Activated naive CD4-positive, alpha-beta T cell treated with anti-CD3 and anti-CD28 coated beads for 36 hours (primary cell): ENCODE results near the gene PIK3CG. TPM values are rescaled to one million over a fixed set of nuclear protein-coding genes. Genes with fewer than 3 reads are reported as not detected.
"Not testable (repeated sequence)": the region's sequence is repeated elsewhere in the genome, so short reads cannot be mapped to it uniquely, and the experiment has no call there.

ENCODE experiments used
- CTCF ChIA-PET: fragments of 350-600 bp; sonication (Branson Sonifier 250); formaldehyde crosslinking; loops from one replicate; lab custom pipeline; 2021; ENCODE audit warnings: antibody characterized with exemption; lab: Charles Lee
- DNase-seq: peaks from one replicate; pipeline ENCODE4 v3.0.0-alpha.2; 2020
- H3K27ac Mint-ChIP-seq: one replicate; pipeline ENCODE4 v1.8.0; 2021; ENCODE audit warnings: mild to moderate bottlenecking, mixed read lengths
- H3K27me3 Mint-ChIP-seq: one replicate; pipeline ENCODE4 v1.8.0; 2021; ENCODE audit warnings: low read depth, mixed read lengths
- H3K36me3 Mint-ChIP-seq: one replicate; pipeline ENCODE4 v1.8.0; 2021; ENCODE audit warnings: low read depth, mixed read lengths
- H3K4me1 Mint-ChIP-seq: one replicate; pipeline ENCODE4 v1.8.0; 2021; ENCODE audit warnings: low read depth, mixed read lengths
- H3K4me3 Mint-ChIP-seq: one replicate; pipeline ENCODE4 v1.8.0; 2021; ENCODE audit warnings: mild to moderate bottlenecking, moderate library complexity, mixed read lengths
- H3K9me3 Mint-ChIP-seq: one replicate; pipeline ENCODE4 v1.8.0; 2021; ENCODE audit warnings: mixed read lengths
- intact Hi-C: fragments of 100-400 bp; cut with micrococcal nuclease; formaldehyde crosslinking; loops from one replicate; pipeline ENCODE4 v1.15.1; 2023
- total RNA-seq, 2 experiments: library from RNA; stranded (reverse); gene quantifications; one replicate each; pipeline ENCODE4 v1.2.3, GENCODE V29; 2021

The PIK3CG gene
- 1 to 10 TPM; 3.6 to 3.8 TPM for total RNA-seq

GRCh38 chr7:106865130-106866041 lies at the start of gene PIK3CG:
TSS of gene PIK3CG (plus strand) at chr7:106865282. CDS start at chr7:106867562, 2,280 bp downstream.
- no peaks in the 10 kb centered on the region for H3K9me3 Mint-ChIP-seq
- no peaks in the 10 kb centered on the region for H3K27me3 Mint-ChIP-seq
- CTCF ChIA-PET, result interaction anchor here (0.8 kb wide), 1 partner anchor 25 kb away, joined by 3 read pairs; no protein-coding TSS in a partner anchor
- H3K36me3 Mint-ChIP-seq, result peaks cover 16% of the 10 kb centered on the region
- intact Hi-C loops, result loop anchor here (1.0 to 10.0 kb wide), 19 partner anchors 9 to 1921 kb away; partner anchors contain the start of genes CBLL1, CCDC71L, NAMPT and PRKAR2B
- DNase-seq, result no peak
- H3K4me1 Mint-ChIP-seq, result peaks cover 77% of the 10 kb centered on the region
- peak within 1 kb of the TSS; percentile 65 for H3K27ac Mint-ChIP-seq
- peak within 1 kb of the TSS; percentile 79 for H3K4me3 Mint-ChIP-seq

- Mint-ChIP-seq H3K27me3 (no peaks in the 10 kb centered on the region), H3K4me1 (no peaks in the 10 kb centered on the region), H3K9me3 (no peaks in the 10 kb centered on the region), H3K27ac (no peak overlapping the region), H3K4me3 (no peak overlapping the region), H3K36me3 (no peaks in the 10 kb centered on the region)
- CTCF ChIA-PET, result no interaction called here
- DNase-seq, result no peak
- intact Hi-C loops, result no loop called here
Measured at GRCh38 chr7:106817098-106817497, 48.0 kb upstream of the PIK3CG start.

GRCh38 chr7:106818736-106819135 lies 46.3 kb upstream of the PIK3CG start:
- H3K36me3 Mint-ChIP-seq, result no peaks in the 10 kb centered on the region
- intact Hi-C loops, result no loop called here
- no peak for DNase-seq
- H3K4me3 Mint-ChIP-seq, result no peak overlapping the region
- H3K4me1 Mint-ChIP-seq, result no peaks in the 10 kb centered on the region
- no peaks in the 10 kb centered on the region for H3K9me3 Mint-ChIP-seq
- H3K27me3 Mint-ChIP-seq, result no peaks in the 10 kb centered on the region
- H3K27ac Mint-ChIP-seq, result no peak overlapping the region
- CTCF ChIA-PET, result no interaction called here

GRCh38 chr7:106819546-106819945 lies 45.5 kb upstream of the PIK3CG start:
- no peaks in the 10 kb centered on the region for H3K9me3 Mint-ChIP-seq
- intact Hi-C loops, result no loop called here
- no peaks in the 10 kb centered on the region for H3K27me3 Mint-ChIP-seq
- no peaks in the 10 kb centered on the region for H3K4me1 Mint-ChIP-seq
- H3K36me3 Mint-ChIP-seq, result no peaks in the 10 kb centered on the region
- H3K27ac Mint-ChIP-seq, result no peak overlapping the region
- no peak for DNase-seq
- CTCF ChIA-PET, result no interaction called here
- no peak overlapping the region for H3K4me3 Mint-ChIP-seq

- Mint-ChIP-seq H3K4me1 (no peaks in the 10 kb centered on the region), H3K27me3 (no peaks in the 10 kb centered on the region), H3K9me3 (no peaks in the 10 kb centered on the region), H3K36me3 (no peaks in the 10 kb centered on the region), H3K4me3 (no peak overlapping the region), H3K27ac (no peak overlapping the region)
- intact Hi-C loops, result no loop called here
- no peak for DNase-seq
- CTCF ChIA-PET, result interaction anchor here (1.1 to 1.3 kb wide), 2 partner anchors 9 to 903 kb away, joined by 3 to 4 read pairs; no protein-coding TSS in a partner anchor
Measured at GRCh38 chr7:106820321-106821217, 44.5 kb upstream of the PIK3CG start.

GRCh38 chr7:106823631-106824030 lies 41.5 kb upstream of the PIK3CG start:
- Mint-ChIP-seq H3K27me3 (no peaks in the 10 kb centered on the region), H3K27ac (no peak overlapping the region), H3K9me3 (no peaks in the 10 kb centered on the region), H3K36me3 (no peaks in the 10 kb centered on the region), H3K4me1 (no peaks in the 10 kb centered on the region), H3K4me3 (no peak overlapping the region)
- intact Hi-C loops, result no loop called here
- no peak for DNase-seq
- CTCF ChIA-PET, result no interaction called here

GRCh38 chr7:106824458-106824857 lies 40.6 kb upstream of the PIK3CG start:
- Mint-ChIP-seq H3K36me3 (no peaks in the 10 kb centered on the region), H3K4me1 (no peaks in the 10 kb centered on the region), H3K4me3 (no peak overlapping the region), H3K27ac (no peak overlapping the region), H3K9me3 (no peaks in the 10 kb centered on the region), H3K27me3 (no peaks in the 10 kb centered on the region)
- CTCF ChIA-PET, result no interaction called here
- intact Hi-C loops, result no loop called here
- DNase-seq, result no peak

- CTCF ChIA-PET, result no interaction called here
- no peak for DNase-seq
- H3K27ac Mint-ChIP-seq, result no peak overlapping the region
- no peaks in the 10 kb centered on the region for H3K27me3 Mint-ChIP-seq
- H3K4me1 Mint-ChIP-seq, result no peaks in the 10 kb centered on the region
- peaks cover 3% of the 10 kb centered on the region for H3K9me3 Mint-ChIP-seq
- no peaks in the 10 kb centered on the region for H3K36me3 Mint-ChIP-seq
- no peak overlapping the region for H3K4me3 Mint-ChIP-seq
- intact Hi-C loops, result no loop called here
Measured at GRCh38 chr7:106827626-106828025, 37.5 kb upstream of the PIK3CG start.

GRCh38 chr7:106829496-106829895 lies 35.6 kb upstream of the PIK3CG start:
- no peaks in the 10 kb centered on the region for H3K4me1 Mint-ChIP-seq

GRCh38 chr7:106830896-106831295 lies 34.2 kb upstream of the PIK3CG start:
- CTCF ChIA-PET, H3K4me3 Mint-ChIP-seq, H3K27ac Mint-ChIP-seq, H3K36me3 Mint-ChIP-seq, H3K27me3 Mint-ChIP-seq, H3K9me3 Mint-ChIP-seq, intact Hi-C loops, H3K4me1 Mint-ChIP-seq, DNase-seq: not testable (repeated sequence)

More at GRCh38 chr7:106829496-106829895, 35.6 kb upstream of the PIK3CG start:
- intact Hi-C loops, result no loop called here
- Mint-ChIP-seq H3K36me3 (no peaks in the 10 kb centered on the region), H3K4me3 (no peak overlapping the region), H3K9me3 (peaks cover 3% of the 10 kb centered on the region), H3K27ac (no peak overlapping the region), H3K27me3 (no peaks in the 10 kb centered on the region)
- CTCF ChIA-PET, result no interaction called here
- DNase-seq, result no peak

- Mint-ChIP-seq H3K4me1 (peaks cover 4% of the 10 kb centered on the region), H3K27ac (no peak overlapping the region), H3K27me3 (no peaks in the 10 kb centered on the region), H3K9me3 (no peaks in the 10 kb centered on the region), H3K4me3 (no peak overlapping the region), H3K36me3 (no peaks in the 10 kb centered on the region)
- intact Hi-C loops, result no loop called here
- CTCF ChIA-PET, result no interaction called here
- DNase-seq, result no peak
Measured at GRCh38 chr7:106836816-106837215, 28.3 kb upstream of the PIK3CG start.

- intact Hi-C loops, result no loop called here
- Mint-ChIP-seq H3K36me3 (no peaks in the 10 kb centered on the region), H3K27me3 (no peaks in the 10 kb centered on the region), H3K4me3 (no peak overlapping the region), H3K4me1 (peaks cover 4% of the 10 kb centered on the region), H3K9me3 (no peaks in the 10 kb centered on the region), H3K27ac (no peak overlapping the region)
- CTCF ChIA-PET, result no interaction called here
- DNase-seq, result no peak
Measured at GRCh38 chr7:106839511-106839910, 25.6 kb upstream of the PIK3CG start.
